AG20443 (cell line): ENCODE results near the gene PTK6.
A peak's percentile ranks its signal among the peaks of the same experiment; 100 is the strongest.

ENCODE experiments used
- DNase-seq: peaks from one replicate; pipeline ENCODE4 v3.0.0; 2012; ENCODE audit warnings: low spot score, mixed read lengths

The PTK6 gene

DNA sequence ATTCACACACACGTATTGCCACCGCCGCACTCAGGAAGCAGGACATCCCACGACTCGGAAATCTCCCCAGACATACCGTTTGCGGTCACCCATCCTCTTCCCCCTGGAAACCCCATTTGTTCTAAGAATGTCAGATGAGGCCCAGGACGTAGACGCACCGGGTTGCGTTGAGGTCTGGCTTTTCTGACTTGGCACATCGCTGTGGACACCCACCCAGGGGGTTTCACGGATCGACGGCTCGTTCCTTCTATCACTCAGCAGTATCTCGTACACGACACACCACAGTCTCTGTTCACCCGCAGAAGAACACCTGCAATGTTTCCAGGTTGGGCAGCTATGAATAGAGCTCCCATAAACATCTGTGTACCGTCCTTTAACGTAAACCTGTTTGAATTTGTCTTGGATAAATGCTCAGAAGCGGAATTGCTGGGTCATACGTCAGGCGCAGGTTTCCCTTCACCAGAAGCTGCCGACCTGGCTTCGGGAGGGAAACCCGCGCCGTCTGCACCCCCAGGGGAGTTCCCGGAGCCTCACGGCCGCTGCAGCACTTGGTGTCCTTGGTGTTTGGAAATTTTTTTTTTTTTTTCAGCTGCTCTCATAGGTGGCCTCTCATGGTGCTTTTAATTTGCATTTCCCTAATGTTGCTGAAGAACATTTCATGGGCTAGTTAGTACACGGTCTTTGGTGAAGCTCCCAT lies 29.0 kb downstream of the PTK6 start:
- no peak for DNase-seq

DNA sequence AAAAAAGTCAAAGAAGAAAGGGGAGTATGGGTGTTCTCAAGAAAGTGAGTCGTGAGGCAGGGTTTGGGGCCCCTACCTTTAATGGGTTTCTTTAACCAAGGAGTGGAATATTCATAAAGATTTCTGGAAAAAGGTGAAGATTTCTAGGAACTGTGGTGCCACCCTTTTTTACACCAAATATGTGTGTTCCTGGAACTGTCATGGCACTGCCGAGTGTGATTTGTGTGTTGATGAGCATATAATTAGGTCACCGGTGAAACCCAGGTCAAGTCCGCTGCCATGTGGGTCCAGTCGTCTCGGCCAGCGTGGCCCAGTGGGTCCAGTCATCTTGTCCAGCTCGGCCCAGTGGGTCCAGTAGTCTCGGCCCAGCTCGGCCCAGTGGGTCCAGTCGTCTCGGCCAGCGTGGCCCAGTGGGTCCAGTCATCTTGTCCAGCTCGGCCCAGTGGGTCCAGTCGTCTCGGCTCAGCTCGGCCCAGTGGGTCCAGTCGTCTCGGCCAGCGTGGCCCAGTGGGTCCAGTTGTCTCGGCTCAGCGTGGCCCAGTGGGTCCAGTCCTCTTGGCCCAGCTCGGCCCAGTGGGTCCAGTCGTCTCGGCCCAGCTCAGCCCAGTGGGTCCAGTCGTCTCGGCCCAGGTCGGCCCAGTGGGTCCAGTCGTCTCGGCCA lies 30.0 kb downstream of the PTK6 start:
- no peak for DNase-seq

DNA sequence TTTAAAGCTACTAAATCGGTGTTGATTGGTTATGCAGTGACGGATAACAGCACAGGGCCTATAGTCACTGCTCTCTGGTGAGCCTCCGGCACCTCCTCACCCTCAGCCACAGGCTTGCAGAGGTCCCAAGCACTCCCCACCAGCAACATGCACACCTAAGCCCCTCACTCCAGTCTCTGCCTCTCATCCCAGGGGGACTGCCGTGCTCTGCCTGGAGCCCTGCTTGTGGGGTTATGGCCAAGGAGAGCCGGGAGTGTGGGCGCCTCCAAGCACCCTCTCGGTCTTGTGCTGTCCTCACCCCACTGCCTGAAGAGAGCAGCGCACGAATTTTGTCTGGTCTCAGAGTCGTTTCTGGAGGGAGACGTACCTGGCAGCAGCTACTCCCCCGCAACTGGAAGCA lies 31.5 kb downstream of the PTK6 start:
- no peak for DNase-seq

- no peak for DNase-seq
Measured at GRCh38 chr20:63505281-63505680, 31.9 kb downstream of the PTK6 start.

- no peak for DNase-seq
Measured at GRCh38 chr20:63504642-63505041, 32.5 kb downstream of the PTK6 start.

DNA sequence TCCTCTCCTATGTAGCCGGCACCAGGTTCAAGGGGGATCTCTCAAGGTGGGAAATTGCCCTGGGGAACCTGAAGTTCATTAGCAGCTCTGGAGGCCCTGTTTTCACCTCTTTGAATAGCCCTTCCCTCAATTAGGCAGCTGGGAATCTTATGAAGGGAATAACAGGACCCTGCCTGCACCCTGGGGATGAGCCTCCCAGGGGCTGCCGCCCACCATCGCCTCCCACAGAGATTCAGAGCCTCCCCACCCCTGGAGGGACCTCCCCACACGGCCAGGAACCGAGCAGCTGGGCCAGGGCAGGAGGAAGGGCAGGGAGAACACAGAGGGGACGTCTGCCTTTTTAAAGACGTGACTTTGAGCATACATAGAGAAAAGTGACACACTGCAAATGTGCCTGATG lies 33.7 kb downstream of the PTK6 start:
- DNase-seq = no peak

DNA sequence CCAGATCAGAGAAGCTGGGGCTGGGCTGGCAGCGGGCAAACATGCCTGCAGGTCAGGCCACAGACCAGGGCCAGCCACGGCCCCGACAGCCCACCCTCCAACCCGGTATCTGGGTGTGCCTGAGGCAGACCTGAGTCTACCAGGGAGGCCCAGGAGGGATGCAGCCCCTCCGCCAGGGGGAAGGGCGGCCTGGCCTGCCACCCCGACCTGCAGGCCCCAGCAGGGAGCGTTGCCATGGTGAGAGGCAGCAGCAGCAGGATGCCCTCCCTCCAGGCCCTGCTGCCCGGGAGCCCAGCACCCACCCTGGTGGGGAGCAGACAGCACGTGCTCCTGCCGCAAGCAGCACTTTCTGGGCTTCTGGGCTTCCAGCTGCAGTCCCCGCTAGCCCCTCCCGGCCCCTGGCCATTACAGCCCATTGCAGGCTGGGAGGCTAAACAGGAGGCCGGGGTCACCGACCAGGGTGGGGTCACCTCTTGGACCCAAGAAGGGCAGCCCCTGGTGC lies 34.5 kb downstream of the PTK6 start:
- no peak for DNase-seq

DNA sequence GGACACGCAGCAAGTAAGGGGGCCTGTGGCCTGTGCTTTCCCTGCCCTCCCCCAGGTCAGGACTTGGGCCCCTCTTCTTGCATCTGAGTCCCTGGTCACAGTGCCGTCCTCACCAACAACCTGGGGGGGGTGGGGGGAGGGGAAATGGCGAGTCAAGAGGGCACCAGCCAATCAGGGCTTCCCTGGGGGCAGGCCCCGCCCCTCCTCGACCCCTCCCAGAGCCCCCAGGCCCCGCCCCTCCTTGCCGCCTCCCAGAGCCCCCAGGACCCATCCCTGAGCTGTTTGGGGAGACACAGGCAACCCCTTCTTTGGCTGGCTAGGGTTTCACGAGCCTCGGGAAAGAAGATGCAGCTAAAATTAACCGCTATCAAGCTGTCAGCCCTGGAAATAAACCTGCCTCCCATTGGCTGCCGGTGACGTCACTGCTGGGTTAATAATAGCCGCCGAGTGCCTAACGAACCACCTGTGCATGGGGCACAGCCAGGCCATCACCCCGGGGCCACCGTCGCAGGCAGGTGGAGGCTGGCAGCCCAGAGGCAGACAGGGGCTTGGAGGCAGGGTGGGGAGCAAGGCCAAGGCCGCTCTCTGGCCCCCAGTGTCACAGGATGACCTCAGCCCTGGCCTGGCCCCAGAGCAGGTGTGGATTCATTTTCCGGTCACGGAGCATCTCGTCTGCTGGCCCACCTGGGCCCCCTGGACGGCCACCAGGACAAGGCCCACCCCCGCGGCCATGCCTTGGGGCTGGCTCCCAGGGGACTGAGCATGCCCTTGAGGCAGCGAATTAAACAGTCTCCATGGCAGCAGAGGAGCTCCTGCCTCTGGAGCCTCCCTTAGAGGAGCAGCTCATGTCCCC lies 35.1 kb downstream of the PTK6 start:
- no peak for DNase-seq

- no peak for DNase-seq
Measured at GRCh38 chr20:63500902-63501817, 36.0 kb downstream of the PTK6 start.

DNA sequence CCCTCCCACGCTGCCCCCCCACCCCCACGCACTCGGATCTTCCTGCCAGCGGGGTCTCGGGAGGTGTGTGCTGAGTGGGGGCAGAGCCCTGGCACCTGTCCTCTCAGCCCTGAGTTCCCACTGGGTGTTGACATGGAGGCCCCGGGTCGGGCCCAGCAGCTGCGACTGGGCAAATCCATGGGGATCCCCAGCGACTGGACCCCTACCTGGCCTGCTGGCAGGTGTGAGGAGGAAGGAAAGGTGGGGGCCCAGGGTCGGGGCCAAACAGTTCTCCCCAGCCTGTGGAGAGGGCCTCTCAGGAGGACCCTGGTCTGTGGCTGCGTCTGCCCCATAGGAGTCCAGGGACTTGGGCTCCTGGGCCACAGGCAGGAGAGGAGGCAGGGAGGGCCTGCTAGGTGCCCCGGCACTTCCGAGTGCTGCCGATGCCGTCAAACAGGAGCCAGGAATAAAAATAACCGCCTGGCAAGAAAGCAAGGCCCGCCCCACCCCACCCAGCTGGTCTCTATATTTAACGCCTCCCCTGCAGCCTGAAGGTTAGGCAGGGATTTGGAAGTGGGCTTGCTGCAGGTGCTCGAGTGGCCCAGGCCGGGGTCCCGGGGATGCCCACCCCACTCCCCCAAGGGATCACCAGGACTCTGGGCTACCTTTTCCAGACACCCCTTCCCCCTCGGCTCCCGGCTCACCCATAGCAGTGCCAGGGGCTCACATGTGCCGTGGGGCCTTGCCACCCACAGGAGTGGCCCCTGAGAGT lies 36.9 kb downstream of the PTK6 start:
- DNase-seq = no peak

DNA sequence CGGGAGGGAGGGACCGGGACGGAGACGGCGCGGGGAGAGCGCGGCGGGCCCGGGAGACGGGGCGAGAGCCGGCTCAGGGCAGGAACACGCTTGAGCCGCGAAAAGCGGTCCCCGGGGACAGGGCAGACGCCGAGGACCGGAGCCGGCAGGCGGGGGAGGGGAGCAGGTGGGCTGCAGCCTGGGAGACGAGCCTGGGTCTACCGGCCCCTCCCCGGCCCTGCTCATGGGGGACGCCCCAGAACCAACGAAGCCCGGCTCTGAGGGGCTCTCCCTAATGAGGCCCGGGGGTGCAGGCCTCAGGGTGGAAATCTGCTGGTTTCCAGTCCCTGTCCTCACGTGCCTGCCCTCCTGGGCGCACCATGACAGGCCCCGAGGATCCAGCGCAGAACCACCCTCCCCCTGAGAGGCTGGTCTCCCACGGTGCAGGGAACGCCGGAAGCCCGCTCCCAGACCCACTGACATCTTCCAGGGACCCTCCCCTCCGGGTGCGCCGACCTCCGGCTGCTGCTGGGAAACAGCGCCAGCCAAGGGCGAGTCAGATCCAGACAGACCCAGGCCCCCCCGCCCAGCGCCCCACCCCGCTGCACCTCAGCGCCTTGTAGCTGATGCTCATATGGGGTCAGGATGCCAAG lies 37.7 kb downstream of the PTK6 start:
- no peak for DNase-seq

DNA sequence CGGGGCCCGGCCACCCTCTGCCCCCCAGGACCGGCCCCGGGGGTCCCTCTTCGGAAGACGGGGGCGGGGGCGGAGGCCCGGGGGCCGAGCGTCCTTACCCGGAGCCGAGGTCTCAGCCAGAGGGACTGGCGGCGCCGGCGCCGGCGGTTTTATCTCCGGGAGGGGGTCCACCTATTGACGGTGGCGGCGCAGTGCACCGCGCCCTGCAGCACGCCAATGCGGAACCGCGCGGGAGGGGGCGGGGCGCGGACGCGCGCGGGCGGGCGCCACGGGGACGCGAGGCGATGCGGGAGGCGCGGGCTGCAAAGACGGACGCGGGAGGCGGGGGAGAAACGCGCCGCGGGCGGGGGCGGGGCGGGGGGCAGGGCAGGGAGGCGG lies 38.2 kb downstream of the PTK6 start, which contains the start of gene EEF1A2:
EEF1A2 (minus strand) TSS at position 124 of the 378 bp plus-strand sequence. CDS start 1,320 bp downstream, outside the sequence.
- DNase-seq = peak; percentile 50

GRCh38 chr20:63497946-63498935 lies 38.9 kb downstream of the PTK6 start:
- DNase-seq = peak; percentile 60

DNA sequence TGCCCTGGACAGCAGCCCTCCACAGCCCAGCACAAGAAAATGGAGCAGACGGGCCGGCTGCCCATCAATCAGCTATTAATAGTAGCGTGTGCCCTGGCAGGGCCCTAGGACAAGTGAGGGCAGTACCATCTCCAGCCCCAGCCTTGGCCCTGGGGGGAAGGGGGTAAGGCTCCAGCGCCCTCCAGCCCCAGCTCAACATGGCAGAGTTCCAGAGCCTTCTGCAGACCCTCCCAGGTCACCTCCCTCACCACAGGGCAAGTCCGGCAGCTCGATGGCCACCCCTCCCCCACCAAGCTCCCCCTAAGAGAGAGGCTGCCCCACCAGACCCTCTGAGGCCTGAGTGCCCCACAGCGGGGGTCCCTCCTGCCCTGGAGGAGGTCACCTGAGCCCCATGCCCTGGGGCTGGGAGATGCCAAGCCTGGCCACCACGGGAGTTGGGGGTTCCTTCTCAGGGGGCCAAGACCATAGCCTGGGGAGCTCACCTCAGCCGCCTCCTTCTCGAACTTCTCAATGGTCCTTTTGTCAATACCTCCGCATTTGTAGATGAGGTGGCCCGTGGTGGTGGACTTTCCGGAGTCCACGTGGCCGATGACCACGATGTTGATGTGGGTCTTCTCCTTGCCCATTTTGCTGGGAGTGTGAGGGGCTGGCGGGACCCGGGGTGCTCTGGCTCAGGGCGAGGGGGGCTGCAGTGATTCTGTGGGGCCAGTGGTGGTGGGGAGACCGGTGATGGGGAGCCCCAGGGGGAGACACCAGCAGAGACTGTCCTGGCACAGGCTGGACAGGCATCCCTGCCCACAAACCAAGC lies 39.8 kb downstream of the PTK6 start:
- no peak for DNase-seq

- DNase-seq = no peak
Measured at GRCh38 chr20:63496596-63497120, 40.5 kb downstream of the PTK6 start.

DNA sequence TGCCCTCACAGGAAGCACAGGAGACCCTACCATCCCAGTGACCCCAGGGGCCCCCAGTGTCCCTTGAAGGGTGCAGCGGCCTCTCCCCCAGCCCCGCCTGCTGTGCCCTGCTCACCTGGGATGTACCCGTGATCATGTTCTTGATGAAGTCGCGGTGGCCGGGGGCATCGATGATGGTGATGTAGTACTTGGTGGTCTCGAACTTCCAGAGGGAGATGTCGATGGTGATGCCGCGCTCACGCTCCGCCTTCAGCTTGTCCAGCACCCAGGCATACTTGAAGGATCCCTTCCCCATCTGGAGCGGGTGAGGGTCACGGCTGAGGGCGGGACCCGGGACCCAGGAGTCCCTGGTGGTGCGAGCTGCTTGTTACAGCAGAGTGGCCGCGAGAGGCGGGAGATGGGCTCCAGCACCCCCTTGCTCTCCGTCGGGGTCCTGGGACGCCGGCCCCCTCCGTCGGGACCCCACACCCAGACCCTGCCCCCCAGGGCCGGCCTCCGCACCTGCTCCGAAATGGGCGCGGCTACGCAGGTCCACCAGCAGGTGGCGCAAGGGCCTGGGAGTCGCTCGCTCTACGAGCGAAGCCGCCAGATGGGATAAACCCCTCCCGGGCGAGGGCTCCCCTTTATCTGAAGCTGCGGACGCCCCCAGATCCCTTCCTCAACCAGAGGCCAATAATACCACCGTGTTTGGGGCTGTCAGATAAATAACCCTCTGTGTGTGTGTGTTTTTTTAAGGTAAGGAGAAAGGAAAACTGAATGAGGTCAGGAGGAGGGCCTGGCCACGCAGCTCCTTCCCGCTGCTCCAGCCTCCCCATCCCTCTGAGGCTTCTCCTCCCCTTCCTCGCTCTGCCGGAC lies 41.2 kb downstream of the PTK6 start:
- peak; percentile 88 for DNase-seq

GRCh38 chr20:63495167-63495720 lies 41.9 kb downstream of the PTK6 start:
- DNase-seq = no peak
